T-cell (primary cell): ENCODE measurements around the gene STAT6. TPM values are rescaled to one million over a fixed set of nuclear protein-coding genes. Genes with fewer than 3 reads are reported as not detected.

Experiments
- ATAC-seq, 4 experiments: fragments of 200-7000 bp in 3 of 4; fragments of 150-1000 bp in 1 of 4; cut with Tn5 transposase; replicated peaks in 1 of 4; 1 replicate in 3 of 4; 2 replicates in 1 of 4; pipeline ENCODE4 v1.10.0; 2021; ENCODE audit warnings: moderate library complexity in 3 of 4, mild to moderate bottlenecking in 2 of 4, moderate number of reproducible peaks in 1 of 4
- CTCF ChIA-PET, 2 donors: fragments of 300-600 bp; sonication (Branson Sonifier 250); formaldehyde crosslinking; loops; one replicate each; lab custom pipeline; 2022; ENCODE audit warnings: antibody characterized with exemption in 2 of 2; lab: Charles Lee
- POLR2A ChIA-PET, 2 donors: fragments of 300-600 bp; sonication (Branson Sonifier 250); formaldehyde crosslinking; loops; one replicate each; lab custom pipeline; 2022; ENCODE audit warnings: antibody characterized with exemption in 2 of 2; lab: Charles Lee
- DNase-seq, 35 experiments: peaks; one replicate each; pipeline versions ENCODE4 v3.0.0 to v3.0.0-alpha.2; 2013 to 2023
- H3K27ac ChIP-seq: one replicate; pipeline ENCODE4 v1.5.1; 2013; ENCODE audit warnings: low read length
- H3K27me3 ChIP-seq, 2 experiments: replicated peaks in 1 of 2; 1 replicate in 1 of 2; 2 replicates in 1 of 2; pipeline versions ENCODE4 v1.6.1 to v1.7.0; 2013; ENCODE audit warnings: low read length in 1 of 2, mixed read lengths in 1 of 2; ENCODE audit not compliant: control insufficient read depth in 2 of 2, insufficient read depth in 2 of 2; ENCODE audit errors: extremely low read depth in 1 of 2
- H3K36me3 ChIP-seq, 2 donors: 1 replicate in 1 of 2; 2 replicates in 1 of 2; pipeline versions ENCODE4 v1.6.1 to v1.7.0; 2013; ENCODE audit warnings: low read length in 1 of 2; ENCODE audit not compliant: control insufficient read depth in 2 of 2, insufficient read depth in 1 of 2; ENCODE audit errors: extremely low read depth in 1 of 2
- H3K4me1 ChIP-seq, 2 experiments: 1 replicate in 1 of 2; 2 replicates in 1 of 2; pipeline versions ENCODE4 v1.6.1 to v1.7.0; 2013; ENCODE audit warnings: low read length in 2 of 2, mixed read lengths in 1 of 2; ENCODE audit not compliant: insufficient read depth in 2 of 2, control insufficient read depth in 1 of 2; ENCODE audit errors: extremely low read depth in 1 of 2
- H3K4me3 ChIP-seq, 2 donors: 1 replicate in 1 of 2; 2 replicates in 1 of 2; pipeline versions ENCODE4 v1.5.1 to v1.7.0; 2013; ENCODE audit warnings: mild to moderate bottlenecking in 2 of 2, low read length in 1 of 2, moderate library complexity in 1 of 2; ENCODE audit not compliant: control insufficient read depth in 1 of 2; ENCODE audit errors: extremely low read depth in 1 of 2
- H3K9me3 ChIP-seq: 2 replicates; pipeline ENCODE4 v1.7.0; 2013
- H3K27ac Mint-ChIP-seq, 2 donors: one replicate each; pipeline ENCODE4 v1.8.0; 2020 to 2021; ENCODE audit warnings: mild to moderate bottlenecking in 2 of 2, mixed read lengths in 2 of 2
- H3K27me3 Mint-ChIP-seq, 2 donors: one replicate each; pipeline ENCODE4 v1.8.0; 2021 to 2022; ENCODE audit warnings: mixed read lengths in 2 of 2
- H3K36me3 Mint-ChIP-seq: one replicate; pipeline ENCODE4 v1.8.0; 2021; ENCODE audit warnings: mixed read lengths
- H3K4me1 Mint-ChIP-seq, 3 donors: one replicate each; pipeline ENCODE4 v1.8.0; 2020 to 2022; ENCODE audit warnings: mixed read lengths in 3 of 3, mild to moderate bottlenecking in 1 of 3
- H3K4me3 Mint-ChIP-seq, 3 donors: one replicate each; pipeline ENCODE4 v1.8.0; 2020 to 2022; ENCODE audit warnings: mild to moderate bottlenecking in 3 of 3, mixed read lengths in 3 of 3, moderate library complexity in 3 of 3
- H3K9me3 Mint-ChIP-seq, 3 donors: one replicate each; pipeline ENCODE4 v1.8.0; 2020 to 2022; ENCODE audit warnings: mixed read lengths in 3 of 3
- WGBS: methylation state at CpG from one replicate; pipeline ENCODE4 v1.1.5; 2013; ENCODE audit warnings: missing lambda C conversion rate; ENCODE audit not compliant: insufficient coverage; 5-methylcytosine and 5-hydroxymethylcytosine counted together
- total RNA-seq, 35 experiments: library from RNA in 6 of 35; stranded (reverse) in 6 of 35; fragments of 120-200 nt in 1 of 35; gene quantifications; one replicate each; pipeline versions ENCODE4 v1.2.1 to v1.2.4 and lab custom pipeline; 2013 to 2026

Gene STAT6
- total RNA-seq, 5 donors from 2014 or later (not counting 1 experiment from before 2014, with no cell fraction given): 227 to 348 (median 341) TPM

- H3K4me3 Mint-ChIP-seq: peak overlapping the region in 1 of 3 donors; percentile 74
- Histone ChIP-seq H3K36me3 (no peaks in the 10 kb centered on the region), H3K9me3 (no peaks in the 10 kb centered on the region), H3K4me1 (peaks cover 12 to 24% of the 10 kb centered on the region in 2 experiments), H3K27me3 (peaks cover 0 to 9% of the 10 kb centered on the region in 2 experiments), H3K4me3 (no peak overlapping the region), H3K27ac (no peak overlapping the region)
- ChIA-PET POLR2A (interaction anchor here in 1 of 2 donors (0.7 kb wide), 1 partner anchor 373 kb away, joined by 4 read pairs; no protein-coding TSS in a partner anchor), CTCF (interaction anchor here in 1 of 2 donors (0.5 kb wide), 1 partner anchor 590 kb away, joined by 16 read pairs; no protein-coding TSS in a partner anchor)
- DNase-seq (no peak), ATAC-seq (no peak)
- WGBS: 100% methylated on average over 3 of the region's 6 CpGs
- H3K36me3 Mint-ChIP-seq: no peaks in the 10 kb centered on the region
- no peak overlapping the region for H3K27ac Mint-ChIP-seq
- peaks cover 0 to 5% of the 10 kb centered on the region in 2 donors for H3K27me3 Mint-ChIP-seq
- peaks cover 20 to 43% (median 26%) of the 10 kb centered on the region in 3 donors for H3K4me1 Mint-ChIP-seq
- H3K9me3 Mint-ChIP-seq: no peaks in the 10 kb centered on the region
Observed at GRCh38 chr12:57046086-57046791, 64.9 kb downstream of the STAT6 start.

Other genes with a start within 250 kb of the STAT6 start
- gene SDR9C7, start 177.0 kb downstream of the STAT6 start, total RNA-seq: not detected
- gene RDH16, start 153.8 kb downstream of the STAT6 start, total RNA-seq: 1 to 10 TPM in 3 of 5 donors, under 1 TPM in 2; 0.98 to 1.6 (median 1.1) TPM
- gene ZBTB39, start 104.8 kb downstream of the STAT6 start, total RNA-seq: 10 to 100 TPM in 3 of 5 donors, 1 to 10 TPM in 2; 7.9 to 11.2 (median 11.0) TPM
- gene TAC3, start 94.8 kb downstream of the STAT6 start, total RNA-seq: under 1 TPM in 2 of 5 donors, not detected in 3; 0.55 to 0.63 TPM
- 1 to 10 TPM in 4 of 5 donors, under 1 TPM in 1; 0.54 to 2.2 (median 1.4) TPM for gene MYO1A, start 61.2 kb downstream of the STAT6 start, total RNA-seq
- 10 to 100 TPM; 10.7 to 26.1 (median 19.9) TPM for gene NEMP1, start 32.6 kb downstream of the STAT6 start, total RNA-seq
- 10 to 100 TPM in 3 of 5 donors, 1 to 10 TPM in 2; 4.2 to 21.6 (median 16.9) TPM for gene NAB2, start 22.2 kb downstream of the STAT6 start, total RNA-seq
- gene LRP1, start 17.1 kb upstream of the STAT6 start, total RNA-seq: 1 to 10 TPM; 5.9 to 8.1 (median 7.7) TPM
- not detected for gene LRP1-AS, start 36.3 kb upstream of the STAT6 start, total RNA-seq
- 1 to 10 TPM in 2 of 5 donors, under 1 TPM in 2, not detected in 1; 0.49 to 4.5 (median 1.0) TPM for gene NXPH4, start 105.4 kb upstream of the STAT6 start, total RNA-seq
- 10 to 100 TPM; 31.0 to 80.9 (median 55.6) TPM for gene SHMT2, start 118.3 kb upstream of the STAT6 start, total RNA-seq
- 1 to 10 TPM; 1.3 to 4.9 (median 2.9) TPM for gene STAC3, start 139.8 kb upstream of the STAT6 start, total RNA-seq